ENCODE measurements around the gene CASP5. TPM values are rescaled to one million over a fixed set of nuclear protein-coding genes. Genes with fewer than 3 reads are reported as not detected.

CASP5 gene
- total RNA-seq, 4 donors from 2014 or later = 0.50 to 0.57 TPM; not detected in 2

GRCh38 chr11:105004021-105004420 is 18.9 kb downstream of the CASP5 start:
- Histone ChIP-seq H3K27me3 (no peaks in the 10 kb centered on the region), H3K9me3 (no peaks in the 10 kb centered on the region), H3K27ac (replicated peaks in 1 of 4) (no peak overlapping the region), H3K4me3 (no peak overlapping the region), H3K36me3 (no peaks in the 10 kb centered on the region), H3K4me1 (no peaks in the 10 kb centered on the region)
- DNase-seq (ENCODE audit: extremely low spot score) = no peak
- whole genome bisulfite sequencing = 93% methylated on average over 3 of the region's 3 CpGs
- TF ChIP-seq CTCF (IDR thresholded peaks at IDR 0.05) = no peak
- TF ChIP-seq EP300 (IDR thresholded peaks at IDR 0.05) = no peak
- TF ChIP-seq POLR2A (IDR thresholded peaks at IDR 0.05; ENCODE audit: low read depth) = no peak
- peak in 1 of 2 donors; percentile 12 for TF ChIP-seq POLR2AphosphoS5 (IDR thresholded peaks at IDR 0.05)
- intact Hi-C loops (cut with DNase I) = no loop called here

- Histone ChIP-seq H3K27ac (replicated peaks in 1 of 4) (no peak overlapping the region), H3K36me3 (no peaks in the 10 kb centered on the region), H3K27me3 (no peaks in the 10 kb centered on the region), H3K4me1 (no peaks in the 10 kb centered on the region), H3K4me3 (no peak overlapping the region), H3K9me3 (no peaks in the 10 kb centered on the region)
- no peak for DNase-seq (ENCODE audit: extremely low spot score)
- TF ChIP-seq CTCF (IDR thresholded peaks at IDR 0.05) (no peak), POLR2AphosphoS5 (IDR thresholded peaks at IDR 0.05) (no peak), EP300 (IDR thresholded peaks at IDR 0.05) (no peak), POLR2A (IDR thresholded peaks at IDR 0.05; ENCODE audit: low read depth) (no peak)
- WGBS = 56% methylated on average over 2 of the region's 2 CpGs
- intact Hi-C loops (cut with DNase I) = no loop called here
These were observed 19.8 kb downstream of the CASP5 start for GRCh38 chr11:105003151-105003550.

GRCh38 chr11:105000797-105001196 is 22.2 kb downstream of the CASP5 start:
- Histone ChIP-seq H3K27me3 (no peaks in the 10 kb centered on the region), H3K36me3 (no peaks in the 10 kb centered on the region), H3K9me3 (no peaks in the 10 kb centered on the region), H3K27ac (replicated peaks in 1 of 4) (no peak overlapping the region), H3K4me3 (no peak overlapping the region), H3K4me1 (no peaks in the 10 kb centered on the region)
- TF ChIP-seq POLR2AphosphoS5 (IDR thresholded peaks at IDR 0.05) (no peak), CTCF (IDR thresholded peaks at IDR 0.05) (peak; percentile 22 to 46 (median 24)), EP300 (IDR thresholded peaks at IDR 0.05) (no peak), POLR2A (IDR thresholded peaks at IDR 0.05; ENCODE audit: low read depth) (no peak)
- DNase-seq (ENCODE audit: extremely low spot score) = no peak
- WGBS = 78% methylated on average over 7 of the region's 7 CpGs
- intact Hi-C loops (cut with DNase I) = no loop called here

DNA sequence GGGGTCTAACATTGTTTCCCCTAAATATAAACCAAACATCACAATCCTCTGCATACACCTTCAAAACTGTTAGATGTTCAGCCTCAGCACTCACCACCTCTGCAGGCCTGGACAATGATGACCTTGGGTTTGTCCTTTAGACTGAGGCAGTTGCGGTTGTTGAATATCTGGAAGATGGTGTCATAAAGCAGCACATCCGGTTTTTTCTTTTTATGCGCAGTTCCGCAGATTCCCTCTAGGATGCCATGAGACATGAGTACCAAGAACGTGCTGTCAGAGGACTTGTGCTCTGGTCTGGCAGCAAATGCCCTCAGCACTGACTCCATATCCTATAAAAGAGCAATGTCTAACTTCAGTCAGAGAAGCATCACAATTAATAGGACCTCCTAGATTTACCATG is 22.8 kb downstream of the CASP5 start:
- no peaks in the 10 kb centered on the region for H3K9me3 ChIP-seq
- TF ChIP-seq EP300 (IDR thresholded peaks at IDR 0.05) (no peak), CTCF (IDR thresholded peaks at IDR 0.05) (no peak), POLR2AphosphoS5 (IDR thresholded peaks at IDR 0.05) (no peak), POLR2A (IDR thresholded peaks at IDR 0.05; ENCODE audit: low read depth) (no peak)
- intact Hi-C loops (cut with DNase I) = no loop called here
- no peaks in the 10 kb centered on the region for H3K36me3 ChIP-seq
- no peaks in the 10 kb centered on the region for H3K27me3 ChIP-seq
- no peak overlapping the region for H3K4me3 ChIP-seq
- no peaks in the 10 kb centered on the region for H3K4me1 ChIP-seq
- WGBS = 90% methylated on average over 5 of the region's 5 CpGs
- no peak overlapping the region for H3K27ac ChIP-seq (replicated peaks in 1 of 4)
- no peak for DNase-seq (ENCODE audit: extremely low spot score)

DNA sequence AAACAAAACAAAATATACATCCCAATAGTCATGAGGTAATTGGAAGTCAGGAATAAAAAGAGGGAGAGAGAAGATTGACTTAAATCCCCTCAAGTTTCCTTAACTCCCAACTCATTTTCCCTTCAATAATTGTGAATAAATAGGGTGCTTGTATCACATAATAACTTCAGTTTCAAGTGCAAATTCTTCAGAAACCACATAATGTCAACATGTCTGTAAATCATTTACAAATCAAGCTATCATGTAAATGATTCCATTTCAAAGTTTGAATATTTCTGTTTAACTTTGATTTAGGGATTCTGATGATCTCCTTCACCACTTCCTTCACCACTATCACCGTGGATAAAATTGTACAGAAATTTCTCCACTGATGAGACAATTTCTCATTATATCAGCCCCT is 23.2 kb downstream of the CASP5 start:
- H3K36me3 ChIP-seq = no peaks in the 10 kb centered on the region
- H3K27me3 ChIP-seq = no peaks in the 10 kb centered on the region
- no peak for DNase-seq (ENCODE audit: extremely low spot score)
- H3K4me3 ChIP-seq = no peak overlapping the region
- TF ChIP-seq EP300 (IDR thresholded peaks at IDR 0.05) (no peak), POLR2AphosphoS5 (IDR thresholded peaks at IDR 0.05) (no peak), CTCF (IDR thresholded peaks at IDR 0.05) (no peak), POLR2A (IDR thresholded peaks at IDR 0.05; ENCODE audit: low read depth) (no peak)
- 90% methylated on average over 1 of the region's 1 CpG for WGBS
- H3K4me1 ChIP-seq = no peaks in the 10 kb centered on the region
- no peaks in the 10 kb centered on the region for H3K9me3 ChIP-seq
- intact Hi-C loops (cut with DNase I) = no loop called here
- no peak overlapping the region for H3K27ac ChIP-seq (replicated peaks in 1 of 4)

Measured in esophagus muscularis mucosa (tissue), 4 donors.